Gastrocnemius medialis (tissue), 4 donors: Measurements from ENCODE around the gene GPR176.

Experiments
- POLR2A ChIP-seq, 2 donors: fragments of 450-650 bp; IDR thresholded peaks; one replicate each; pipeline ENCODE4 v1.6.1; 2017; ENCODE audit warnings: antibody characterized with exemption in 2 of 2, mild to moderate bottlenecking in 2 of 2, moderate library complexity in 2 of 2
- TF ChIP-seq, protein P1 (sequence below), 5 experiments: fragments of 450-650 bp in 3 of 5; fragments of 200-600 bp in 2 of 5; sonication (generic) in 2 of 5; IDR thresholded peaks in 4 of 5; conservative IDR thresholded peaks in 1 of 5; 1 replicate in 4 of 5; 2 replicates in 1 of 5; pipeline ENCODE4 v1.5.1; 2016 to 2019; ENCODE audit warnings: antibody characterized with exemption in 5 of 5, mild to moderate bottlenecking in 3 of 5, moderate library complexity in 3 of 5

DNA sequence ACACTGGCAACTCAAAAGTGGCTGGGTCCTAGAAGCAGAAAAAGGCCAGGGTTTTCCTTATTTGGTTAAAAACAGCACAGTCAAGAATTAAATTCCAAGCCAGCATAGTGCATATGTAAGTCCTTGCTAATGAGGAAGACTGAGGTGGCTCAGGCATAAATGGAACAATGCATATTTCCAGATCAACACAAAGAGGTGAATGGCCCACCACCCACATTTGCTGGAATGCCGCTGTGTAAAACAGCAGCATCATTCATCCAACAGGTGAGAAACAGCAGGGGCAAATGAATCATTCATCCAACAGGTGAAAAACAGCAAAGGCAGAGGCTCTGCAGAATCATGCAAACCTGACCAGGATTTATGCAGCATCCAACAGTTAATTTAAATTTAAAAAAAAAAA is 32.9 kb downstream of the GPR176 start:
- TF ChIP-seq POLR2A (IDR thresholded peaks at IDR 0.05): no peak
- TF ChIP-seq, protein P1, sequence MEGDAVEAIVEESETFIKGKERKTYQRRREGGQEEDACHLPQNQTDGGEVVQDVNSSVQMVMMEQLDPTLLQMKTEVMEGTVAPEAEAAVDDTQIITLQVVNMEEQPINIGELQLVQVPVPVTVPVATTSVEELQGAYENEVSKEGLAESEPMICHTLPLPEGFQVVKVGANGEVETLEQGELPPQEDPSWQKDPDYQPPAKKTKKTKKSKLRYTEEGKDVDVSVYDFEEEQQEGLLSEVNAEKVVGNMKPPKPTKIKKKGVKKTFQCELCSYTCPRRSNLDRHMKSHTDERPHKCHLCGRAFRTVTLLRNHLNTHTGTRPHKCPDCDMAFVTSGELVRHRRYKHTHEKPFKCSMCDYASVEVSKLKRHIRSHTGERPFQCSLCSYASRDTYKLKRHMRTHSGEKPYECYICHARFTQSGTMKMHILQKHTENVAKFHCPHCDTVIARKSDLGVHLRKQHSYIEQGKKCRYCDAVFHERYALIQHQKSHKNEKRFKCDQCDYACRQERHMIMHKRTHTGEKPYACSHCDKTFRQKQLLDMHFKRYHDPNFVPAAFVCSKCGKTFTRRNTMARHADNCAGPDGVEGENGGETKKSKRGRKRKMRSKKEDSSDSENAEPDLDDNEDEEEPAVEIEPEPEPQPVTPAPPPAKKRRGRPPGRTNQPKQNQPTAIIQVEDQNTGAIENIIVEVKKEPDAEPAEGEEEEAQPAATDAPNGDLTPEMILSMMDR (IDR thresholded peaks at IDR 0.05 in 4 of 5, conservative IDR thresholded peaks at IDR 0.05 in 1 of 5): no peak
